ENCODE data around the gene SNRPA.
"Not testable (repeated sequence)": the region's sequence is repeated elsewhere in the genome, so short reads cannot be mapped to it uniquely, and the experiment has no call there.

The SNRPA gene

GRCh38 chr19:40802300-40803169 is 51.5 kb downstream of the SNRPA start:
- DNase-seq, result no peak

- DNase-seq, result no peak
These were observed 52.3 kb downstream of the SNRPA start for GRCh38 chr19:40803170-40803856.

- peak; percentile 63 for DNase-seq
These were observed 53.1 kb downstream of the SNRPA start for GRCh38 chr19:40803857-40804782.

- no peak for DNase-seq
These were observed 53.8 kb downstream of the SNRPA start for GRCh38 chr19:40804783-40805242.

- no peak for DNase-seq
These were observed 54.4 kb downstream of the SNRPA start for GRCh38 chr19:40805258-40805868.

GRCh38 chr19:40806423-40807146 is 55.6 kb downstream of the SNRPA start:
- DNase-seq, result peak; percentile 88

- DNase-seq, result no peak
These were observed 56.4 kb downstream of the SNRPA start for GRCh38 chr19:40807147-40808020.

- no peak for DNase-seq
These were observed 57.0 kb downstream of the SNRPA start for GRCh38 chr19:40808021-40808325.

- DNase-seq, result no peak
These were observed 57.5 kb downstream of the SNRPA start for GRCh38 chr19:40808497-40808896.

GRCh38 chr19:40809358-40810086 is 58.5 kb downstream of the SNRPA start:
- no peak for DNase-seq

GRCh38 chr19:40810160-40810559 is 59.2 kb downstream of the SNRPA start:
- no peak for DNase-seq

GRCh38 chr19:40810649-40811408 is 59.8 kb downstream of the SNRPA start:
- peak; percentile 59 for DNase-seq

- peak; percentile 46 for DNase-seq
These were observed 60.7 kb downstream of the SNRPA start for GRCh38 chr19:40811478-40812341.

GRCh38 chr19:40812571-40812970 is 61.6 kb downstream of the SNRPA start:
- not testable (repeated sequence) for DNase-seq

GRCh38 chr19:40813182-40813581 is 62.2 kb downstream of the SNRPA start:
- DNase-seq, result no peak

Measured in stimulated activated CD4-positive, alpha-beta T cell treated with anti-CD3 and anti-CD28 coated beads, Interleukin-15, amount 100 ng/mL, for 24 hours (primary cell).